ENCODE data around the gene GOLGA7B.

DNA sequence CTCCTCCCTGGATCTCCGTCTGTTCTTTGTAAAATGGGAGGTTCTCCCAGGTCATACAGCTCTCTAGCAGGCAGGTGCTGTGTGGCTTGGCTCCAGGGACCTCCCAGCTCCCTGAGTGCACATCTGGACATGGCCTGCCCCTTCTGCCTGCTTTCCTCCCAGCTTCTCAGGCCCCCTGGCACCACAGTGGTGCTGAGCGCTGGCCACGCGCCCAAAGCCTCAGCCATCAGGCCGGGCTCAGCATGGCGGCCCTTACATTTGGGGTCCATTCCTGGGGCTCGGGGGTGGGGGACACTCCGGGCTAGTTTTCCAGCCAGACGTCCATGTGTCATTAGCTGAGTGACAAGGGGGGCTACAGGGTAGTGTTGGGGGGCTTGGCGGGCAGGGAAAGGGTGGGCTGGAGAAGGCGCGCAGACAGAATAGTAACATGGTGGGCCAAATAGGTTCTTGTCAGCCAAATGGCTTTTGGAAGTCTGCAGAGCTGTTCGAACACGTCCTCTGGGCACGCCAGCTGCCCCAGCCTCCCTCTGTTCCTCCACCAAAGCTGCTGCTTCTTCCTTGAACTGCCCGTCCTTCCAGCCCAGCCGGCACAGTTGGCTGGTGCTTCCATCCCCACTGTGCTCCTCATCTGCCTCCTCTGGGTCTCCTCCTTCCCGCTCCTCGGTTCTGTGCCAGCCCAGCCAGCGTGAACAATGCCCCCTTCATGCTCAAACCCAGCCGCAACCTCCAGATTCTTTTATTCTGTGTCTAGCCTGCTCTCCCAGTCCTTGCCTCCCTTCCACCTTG lies 65.9 kb downstream of the GOLGA7B start:
- TF ChIP-seq, protein P1, sequence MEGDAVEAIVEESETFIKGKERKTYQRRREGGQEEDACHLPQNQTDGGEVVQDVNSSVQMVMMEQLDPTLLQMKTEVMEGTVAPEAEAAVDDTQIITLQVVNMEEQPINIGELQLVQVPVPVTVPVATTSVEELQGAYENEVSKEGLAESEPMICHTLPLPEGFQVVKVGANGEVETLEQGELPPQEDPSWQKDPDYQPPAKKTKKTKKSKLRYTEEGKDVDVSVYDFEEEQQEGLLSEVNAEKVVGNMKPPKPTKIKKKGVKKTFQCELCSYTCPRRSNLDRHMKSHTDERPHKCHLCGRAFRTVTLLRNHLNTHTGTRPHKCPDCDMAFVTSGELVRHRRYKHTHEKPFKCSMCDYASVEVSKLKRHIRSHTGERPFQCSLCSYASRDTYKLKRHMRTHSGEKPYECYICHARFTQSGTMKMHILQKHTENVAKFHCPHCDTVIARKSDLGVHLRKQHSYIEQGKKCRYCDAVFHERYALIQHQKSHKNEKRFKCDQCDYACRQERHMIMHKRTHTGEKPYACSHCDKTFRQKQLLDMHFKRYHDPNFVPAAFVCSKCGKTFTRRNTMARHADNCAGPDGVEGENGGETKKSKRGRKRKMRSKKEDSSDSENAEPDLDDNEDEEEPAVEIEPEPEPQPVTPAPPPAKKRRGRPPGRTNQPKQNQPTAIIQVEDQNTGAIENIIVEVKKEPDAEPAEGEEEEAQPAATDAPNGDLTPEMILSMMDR (conservative IDR thresholded peaks at IDR 0.05; ENCODE audit: low read depth, low read length), result no peak
- TF ChIP-seq POLR2A (IDR thresholded peaks at IDR 0.05; ENCODE audit: low read depth, low read length) (no peak), SMC3 (IDR thresholded peaks at IDR 0.05; ENCODE audit: low read depth, low read length) (no peak), RCOR1 (IDR thresholded peaks at IDR 0.05; ENCODE audit: insufficient replicate concordance, low read length) (no peak), MAZ (IDR thresholded peaks at IDR 0.05; ENCODE audit: borderline replicate concordance, low read depth, low read length) (no peak)
- TF ChIP-seq, protein P2, sequence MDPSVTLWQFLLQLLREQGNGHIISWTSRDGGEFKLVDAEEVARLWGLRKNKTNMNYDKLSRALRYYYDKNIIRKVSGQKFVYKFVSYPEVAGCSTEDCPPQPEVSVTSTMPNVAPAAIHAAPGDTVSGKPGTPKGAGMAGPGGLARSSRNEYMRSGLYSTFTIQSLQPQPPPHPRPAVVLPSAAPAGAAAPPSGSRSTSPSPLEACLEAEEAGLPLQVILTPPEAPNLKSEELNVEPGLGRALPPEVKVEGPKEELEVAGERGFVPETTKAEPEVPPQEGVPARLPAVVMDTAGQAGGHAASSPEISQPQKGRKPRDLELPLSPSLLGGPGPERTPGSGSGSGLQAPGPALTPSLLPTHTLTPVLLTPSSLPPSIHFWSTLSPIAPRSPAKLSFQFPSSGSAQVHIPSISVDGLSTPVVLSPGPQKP (IDR thresholded peaks at IDR 0.05; ENCODE audit: borderline replicate concordance, low read depth, low read length), result no peak
